Islet precursor cell (in vitro differentiated cells): ENCODE results near the gene SLC12A3.
A peak's percentile ranks its signal among the peaks of the same experiment; 100 is the strongest.

Experiments
- DNase-seq: peaks from one replicate; pipeline ENCODE4 v3.0.0-alpha.2; 2018

SLC12A3 gene

DNA sequence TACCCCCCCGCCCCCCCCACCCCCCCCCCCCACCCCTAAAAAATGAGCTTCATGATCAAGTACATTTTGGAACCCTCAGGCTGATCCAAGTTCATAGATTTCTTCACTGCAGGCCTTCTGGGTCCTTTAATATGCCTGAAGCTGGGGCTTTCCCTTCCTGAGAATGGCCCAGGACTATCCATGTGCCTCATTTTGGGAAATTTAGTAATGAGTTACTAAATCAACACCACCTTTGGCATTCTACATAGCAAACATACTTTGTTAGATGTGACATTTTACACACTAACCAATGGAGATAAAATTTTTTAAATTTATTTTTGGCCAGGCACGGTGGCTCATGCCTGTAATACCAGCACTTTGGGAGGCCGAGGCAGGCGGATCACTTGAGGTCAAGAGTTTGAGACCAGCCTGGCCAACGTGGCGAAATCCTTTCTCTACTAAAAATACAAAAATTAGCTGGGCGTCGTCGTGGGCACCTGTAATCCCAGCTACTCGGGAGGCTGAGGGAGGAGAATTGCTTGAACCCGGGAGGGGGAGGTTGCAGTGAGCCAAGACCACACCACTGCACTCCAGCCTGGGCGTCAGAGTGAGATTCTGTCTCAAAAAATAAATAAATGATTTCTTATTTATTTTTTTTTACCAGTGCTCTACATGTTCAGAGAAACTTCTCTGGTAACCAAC lies 81.0 kb downstream of the SLC12A3 start:
- no peak for DNase-seq

DNA sequence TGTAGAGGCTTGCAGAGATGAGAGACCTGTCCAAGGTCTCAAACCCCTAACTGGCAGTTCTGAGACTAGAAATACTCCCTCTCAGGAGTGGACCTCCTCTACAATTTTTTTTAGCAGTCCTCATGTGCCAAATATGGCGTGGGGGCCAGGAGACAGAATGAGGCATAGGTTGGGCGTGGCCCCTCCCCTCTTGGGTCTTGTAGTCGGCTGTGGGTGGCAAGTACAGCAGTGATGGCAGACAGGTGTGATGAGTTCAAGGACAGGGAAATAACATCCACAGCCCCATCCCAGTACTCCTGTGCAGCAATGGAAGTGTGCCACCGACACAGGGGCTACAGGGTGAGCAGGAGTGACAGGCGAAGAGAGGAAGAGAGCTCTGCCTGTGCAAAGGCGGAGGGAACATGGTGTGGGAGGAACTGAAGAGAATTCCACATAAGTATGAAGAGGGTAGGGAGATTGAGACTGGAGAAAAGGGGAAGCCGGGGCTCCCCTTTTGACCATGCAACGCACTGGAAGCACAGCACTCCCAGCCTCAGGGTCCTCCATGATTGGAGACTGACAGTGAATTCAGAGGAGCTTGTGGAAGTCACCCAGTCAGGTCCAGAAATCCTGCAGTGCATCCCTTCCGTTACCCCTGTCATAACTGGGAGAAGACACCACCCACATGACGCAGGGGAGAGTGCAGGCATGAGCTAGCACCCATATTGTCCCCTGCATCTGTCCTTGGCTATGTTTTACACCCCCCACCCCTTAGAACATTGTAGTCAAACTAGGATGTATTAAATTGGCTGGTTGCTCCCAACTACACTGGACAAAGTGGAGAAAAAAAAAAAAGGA lies 82.0 kb downstream of the SLC12A3 start:
- DNase-seq = no peak

DNA sequence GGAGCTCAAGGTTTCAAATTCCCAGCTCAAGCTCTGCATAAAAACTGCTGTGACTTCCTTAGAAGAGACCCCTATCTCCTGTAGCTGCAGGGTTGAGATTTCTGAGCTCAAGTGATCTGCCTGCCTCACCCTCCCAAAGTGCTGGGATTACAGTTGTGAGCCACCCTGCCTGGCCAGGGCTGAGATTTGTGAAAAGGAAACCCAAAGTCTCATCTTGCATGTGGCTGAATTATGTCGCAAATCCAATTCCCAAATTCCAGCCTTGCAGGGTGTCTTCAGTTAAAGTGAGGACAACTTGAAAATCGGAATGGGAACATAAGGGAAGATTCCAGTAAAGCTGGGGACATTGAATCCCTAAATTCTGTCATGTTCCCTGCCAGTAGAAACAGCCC lies 82.6 kb downstream of the SLC12A3 start:
- DNase-seq = no peak

DNA sequence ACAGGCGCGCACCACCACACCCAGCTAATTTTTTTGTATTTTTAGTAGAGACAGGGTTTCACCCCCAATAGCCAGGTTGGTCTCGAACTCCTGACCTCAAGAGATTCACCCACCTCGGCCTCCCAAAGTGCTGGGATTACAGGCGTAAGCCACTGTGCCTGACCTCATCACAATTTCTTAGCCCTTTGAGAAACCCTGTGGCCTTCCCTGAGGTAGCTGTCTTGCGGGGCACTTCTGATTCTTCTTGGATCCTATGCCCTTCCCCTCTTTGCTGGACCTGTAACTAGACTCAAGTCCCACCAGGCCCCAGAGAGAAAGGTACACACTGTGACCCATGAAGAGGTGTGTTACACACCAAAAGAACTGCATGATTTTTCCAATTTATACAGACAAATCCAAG lies 83.2 kb downstream of the SLC12A3 start:
- DNase-seq = no peak

DNA sequence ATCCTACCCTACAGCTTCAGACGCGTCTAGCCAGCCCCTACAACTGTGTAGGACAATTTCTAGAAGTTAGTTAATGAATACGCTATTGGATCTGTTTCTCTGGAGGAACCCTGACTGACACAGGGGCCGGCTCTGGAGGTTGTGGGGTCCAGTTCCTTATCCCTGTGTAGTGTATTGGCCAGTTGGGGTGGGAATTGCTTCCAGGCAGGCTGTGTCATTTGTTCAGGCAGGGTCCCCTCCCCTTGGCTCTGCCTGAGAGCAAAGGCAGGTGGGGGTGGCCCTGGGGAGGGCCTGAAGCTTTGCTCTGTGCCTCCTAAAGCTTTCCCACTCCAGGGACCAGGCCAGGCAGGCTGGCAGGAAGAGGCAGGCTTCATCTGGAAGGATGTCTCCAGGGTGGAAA lies 85.0 kb downstream of the SLC12A3 start:
- DNase-seq = no peak

DNA sequence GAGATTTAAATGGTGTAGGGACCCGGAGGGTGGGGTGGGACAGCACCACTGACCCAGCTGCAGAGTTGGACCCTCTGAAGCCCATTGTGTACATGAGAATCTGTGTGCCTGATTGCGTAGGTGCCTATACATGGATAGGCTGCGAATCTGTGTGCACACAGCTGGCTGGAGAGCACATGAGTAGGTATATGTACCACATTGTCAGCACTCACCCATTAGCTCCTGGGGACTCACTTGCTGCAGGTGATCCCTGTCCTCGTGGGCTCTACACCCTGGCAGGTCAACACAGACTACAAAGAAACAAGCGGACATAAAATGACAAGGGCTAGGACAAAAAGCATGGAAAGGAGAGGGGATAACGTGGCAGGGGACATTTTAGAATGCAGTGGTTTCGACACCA lies 85.4 kb downstream of the SLC12A3 start:
- no peak for DNase-seq

DNA sequence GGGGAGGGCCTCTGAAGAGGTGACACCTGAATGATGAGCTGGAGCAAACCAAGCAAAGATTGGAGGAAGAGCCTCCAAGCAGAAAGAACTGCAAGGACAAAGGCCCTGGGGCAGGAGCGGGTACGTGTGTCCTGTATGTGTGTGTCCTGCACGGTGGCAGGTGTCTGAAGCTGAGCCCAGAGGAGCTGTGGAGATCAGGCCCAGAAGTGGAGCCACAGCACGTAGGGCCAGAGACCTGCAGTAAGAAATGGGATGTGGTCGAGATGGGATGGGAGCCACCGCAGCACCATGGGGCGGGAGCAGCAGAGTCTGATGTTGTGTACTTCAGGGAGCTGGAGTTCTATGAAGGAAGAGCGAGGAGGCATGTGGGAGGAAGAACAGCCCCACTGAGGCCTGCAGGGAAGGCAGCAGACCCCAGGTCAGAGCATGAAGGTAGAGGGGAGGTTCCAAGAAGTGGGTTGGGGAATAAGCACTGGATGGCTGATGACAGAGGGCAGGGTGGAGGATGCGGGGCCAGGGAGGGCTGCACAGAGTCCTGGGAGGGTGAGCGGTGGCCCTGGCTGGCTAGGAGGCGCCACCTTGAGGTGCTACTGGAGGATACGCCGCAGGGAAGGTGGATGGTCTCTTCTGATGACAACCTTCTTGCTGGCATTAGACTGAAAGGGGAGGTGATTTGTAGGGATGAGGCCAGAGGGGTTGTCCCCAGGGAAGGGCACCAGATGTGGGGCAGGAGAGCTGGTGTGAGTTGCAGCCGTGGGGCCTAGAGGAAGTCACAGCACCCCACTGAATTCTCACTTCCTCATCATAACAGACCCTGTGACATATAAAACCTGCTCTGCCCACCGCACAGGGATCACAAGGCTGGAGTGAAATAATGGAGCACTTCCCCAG lies 86.1 kb downstream of the SLC12A3 start:
- peak; percentile 84 for DNase-seq

DNA sequence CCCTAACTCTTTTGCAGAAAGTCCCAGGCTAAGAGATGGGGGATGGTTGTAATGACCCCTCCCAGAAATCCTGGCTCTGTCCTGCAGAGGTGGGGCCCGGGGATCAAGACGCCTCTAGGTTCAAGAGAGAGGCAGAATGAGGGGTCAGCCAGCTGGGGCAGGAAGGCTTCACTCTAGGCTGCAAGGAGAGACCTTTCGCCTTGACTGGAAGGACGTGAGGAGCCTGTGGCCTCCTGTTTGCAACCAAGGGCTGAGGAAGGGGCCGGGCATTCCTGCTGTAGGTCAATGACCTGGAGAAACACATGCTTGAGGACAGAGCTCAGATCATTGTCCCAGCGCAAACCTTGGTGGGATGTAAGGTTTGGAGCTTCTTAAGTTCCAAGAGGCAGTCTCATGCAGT lies 88.0 kb downstream of the SLC12A3 start:
- no peak for DNase-seq

DNA sequence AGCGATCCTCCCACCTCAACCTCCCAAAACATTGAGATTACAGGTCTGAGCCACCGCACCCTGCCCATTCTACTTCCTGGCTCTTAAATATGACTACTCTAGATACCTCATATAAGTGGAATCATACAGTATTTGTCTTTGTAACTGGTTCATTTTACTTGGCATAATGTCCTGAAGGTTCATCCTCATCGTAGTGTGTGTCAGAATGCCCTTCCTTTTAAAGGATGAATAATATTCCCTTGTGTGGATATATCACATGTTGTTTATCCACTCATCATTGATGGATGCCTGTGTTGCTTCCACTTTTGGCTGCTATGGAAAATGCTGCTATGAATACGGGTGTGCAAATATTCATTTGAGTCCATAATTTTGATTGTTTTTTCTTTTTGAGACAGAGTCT lies 91.1 kb downstream of the SLC12A3 start:
- DNase-seq = no peak

GRCh38 chr16:56956756-56957155 lies 91.7 kb downstream of the SLC12A3 start:
- DNase-seq = no peak

GRCh38 chr16:56960681-56961281 lies 95.8 kb downstream of the SLC12A3 start:
- DNase-seq = no peak

- DNase-seq = no peak
Measured at GRCh38 chr16:56961386-56961785, 96.4 kb downstream of the SLC12A3 start.

DNA sequence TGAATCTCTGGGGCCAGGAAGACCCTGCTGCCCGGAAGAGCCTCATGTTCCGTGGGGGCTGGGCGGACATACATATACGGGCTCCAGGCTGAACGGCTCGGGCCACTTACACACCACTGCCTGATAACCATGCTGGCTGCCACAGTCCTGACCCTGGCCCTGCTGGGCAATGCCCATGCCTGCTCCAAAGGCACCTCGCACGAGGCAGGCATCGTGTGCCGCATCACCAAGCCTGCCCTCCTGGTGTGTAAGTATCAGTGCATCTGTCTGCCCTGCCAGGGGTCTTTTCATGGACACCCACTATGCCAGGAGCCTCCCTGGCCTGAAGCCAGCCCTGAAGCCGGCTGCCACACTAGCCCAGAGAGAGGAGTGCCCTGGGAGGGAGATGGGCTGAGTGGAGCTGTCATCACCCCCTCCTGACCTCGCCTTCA lies 96.9 kb downstream of the SLC12A3 start, which contains the start of gene CETP:
TSS of gene CETP (plus strand) at position 100 of the 431 bp plus-strand sequence. CDS start at position 130, 30 bp downstream.
- no peak for DNase-seq

DNA sequence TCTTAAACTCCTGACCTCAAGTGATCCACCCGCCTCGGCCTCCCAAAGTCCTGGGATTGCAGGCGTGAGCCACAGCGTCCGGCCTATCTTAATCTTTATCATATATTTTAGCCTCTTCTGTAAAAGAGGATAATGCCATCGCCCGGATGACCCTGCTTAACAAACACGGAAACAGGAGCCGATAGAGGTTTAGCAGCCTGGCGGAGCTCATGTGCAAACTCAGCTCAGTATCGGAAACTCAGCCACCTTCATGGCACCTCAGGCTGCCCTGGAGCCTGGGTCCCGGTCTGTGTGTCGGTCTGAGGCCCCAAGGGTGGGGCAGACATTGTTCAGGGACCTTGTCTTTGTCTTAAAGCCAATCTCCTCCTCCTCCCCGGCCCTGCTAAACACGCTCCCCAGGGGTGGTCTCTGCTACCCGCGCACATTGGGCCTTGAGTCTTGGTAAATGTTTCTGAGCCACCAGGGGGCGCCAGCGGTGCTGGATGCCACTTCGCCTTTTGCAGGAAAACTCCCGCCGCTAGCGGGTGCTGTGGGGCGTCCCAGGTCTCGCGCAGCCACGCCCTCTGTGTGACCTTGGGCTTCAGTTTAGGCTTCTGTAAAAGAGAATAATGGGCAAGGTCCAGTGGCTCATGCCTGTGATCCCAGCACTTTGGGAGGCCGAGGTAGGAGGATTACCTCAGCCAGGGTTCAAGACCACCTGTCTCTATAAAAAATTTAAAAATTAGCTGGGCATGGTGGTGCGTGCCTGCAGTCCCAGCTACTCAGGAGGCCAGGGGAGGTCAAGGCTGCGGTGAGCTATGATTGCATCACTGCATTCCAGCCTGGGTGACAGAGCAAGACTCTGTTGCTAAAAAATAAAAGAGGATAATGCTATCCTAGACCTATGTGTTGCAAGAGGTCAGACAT lies 99.5 kb downstream of the SLC12A3 start:
- DNase-seq = peak; percentile 90
